Epidermal melanocyte (primary cell): Measurements from ENCODE around the gene ATXN2L.

Source experiments
- DNase-seq: peaks from one replicate; pipeline ENCODE4 v3.0.0; 2011; ENCODE audit warnings: low spot score; ENCODE audit not compliant: insufficient read length

ATXN2L gene

DNA sequence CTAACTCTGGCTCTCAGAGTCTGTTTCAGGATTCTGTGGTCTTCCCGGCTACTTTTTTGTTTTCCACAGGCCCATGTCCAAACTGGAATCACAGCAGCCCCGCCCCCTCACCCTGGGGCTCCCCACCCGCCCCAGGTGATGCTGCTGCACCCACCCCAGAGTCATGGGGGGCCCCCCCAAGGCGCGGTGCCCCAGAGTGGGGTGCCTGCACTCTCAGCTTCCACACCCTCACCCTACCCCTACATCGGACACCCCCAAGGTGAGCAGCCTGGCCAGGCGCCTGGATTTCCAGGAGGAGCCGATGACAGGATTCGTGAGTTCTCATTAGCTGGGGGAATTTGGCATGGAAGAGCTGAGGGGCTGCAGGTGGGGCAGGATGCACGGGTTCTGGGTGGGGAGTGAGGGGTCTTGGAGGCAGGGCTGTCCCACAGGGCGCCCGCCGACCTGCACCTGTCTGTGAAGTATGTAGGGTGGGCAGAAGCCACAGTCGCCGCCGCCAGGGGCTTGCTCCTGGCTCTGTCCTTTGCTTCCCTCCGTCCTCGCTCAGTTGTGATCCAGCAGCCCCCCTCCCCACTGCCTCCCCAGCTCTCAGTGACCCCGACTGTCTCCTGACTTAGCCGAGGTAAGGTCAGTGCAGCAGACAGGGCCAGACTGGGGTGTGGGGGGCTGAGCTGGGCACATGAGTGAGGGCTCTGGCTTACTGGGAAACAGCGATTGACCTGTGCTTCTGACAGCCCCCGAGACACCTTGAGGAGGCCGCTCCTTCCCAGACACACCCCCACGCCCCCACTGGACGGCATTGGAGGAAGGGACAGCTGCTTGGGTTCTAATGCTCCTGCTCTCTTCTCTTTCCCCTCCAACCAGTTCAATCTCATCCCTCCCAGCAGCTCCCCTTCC lies 13.3 kb downstream of the ATXN2L start:
- no peak for DNase-seq

DNA sequence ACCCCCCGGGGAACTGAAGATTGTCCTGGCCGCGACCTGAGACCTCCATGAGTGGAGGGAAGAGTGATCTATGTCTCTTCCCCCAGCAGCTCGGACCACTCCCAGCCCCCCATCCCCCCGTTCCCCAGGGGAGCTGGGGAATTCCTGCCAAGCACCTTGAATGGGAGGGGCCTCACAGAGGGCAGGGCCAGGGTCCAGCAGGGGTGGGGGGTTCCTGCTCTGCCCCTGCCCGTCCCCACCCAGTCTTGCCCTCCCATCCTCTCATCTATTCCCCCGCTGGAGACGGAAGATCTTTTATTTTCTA lies 13.9 kb downstream of the ATXN2L start:
- no peak for DNase-seq

DNA sequence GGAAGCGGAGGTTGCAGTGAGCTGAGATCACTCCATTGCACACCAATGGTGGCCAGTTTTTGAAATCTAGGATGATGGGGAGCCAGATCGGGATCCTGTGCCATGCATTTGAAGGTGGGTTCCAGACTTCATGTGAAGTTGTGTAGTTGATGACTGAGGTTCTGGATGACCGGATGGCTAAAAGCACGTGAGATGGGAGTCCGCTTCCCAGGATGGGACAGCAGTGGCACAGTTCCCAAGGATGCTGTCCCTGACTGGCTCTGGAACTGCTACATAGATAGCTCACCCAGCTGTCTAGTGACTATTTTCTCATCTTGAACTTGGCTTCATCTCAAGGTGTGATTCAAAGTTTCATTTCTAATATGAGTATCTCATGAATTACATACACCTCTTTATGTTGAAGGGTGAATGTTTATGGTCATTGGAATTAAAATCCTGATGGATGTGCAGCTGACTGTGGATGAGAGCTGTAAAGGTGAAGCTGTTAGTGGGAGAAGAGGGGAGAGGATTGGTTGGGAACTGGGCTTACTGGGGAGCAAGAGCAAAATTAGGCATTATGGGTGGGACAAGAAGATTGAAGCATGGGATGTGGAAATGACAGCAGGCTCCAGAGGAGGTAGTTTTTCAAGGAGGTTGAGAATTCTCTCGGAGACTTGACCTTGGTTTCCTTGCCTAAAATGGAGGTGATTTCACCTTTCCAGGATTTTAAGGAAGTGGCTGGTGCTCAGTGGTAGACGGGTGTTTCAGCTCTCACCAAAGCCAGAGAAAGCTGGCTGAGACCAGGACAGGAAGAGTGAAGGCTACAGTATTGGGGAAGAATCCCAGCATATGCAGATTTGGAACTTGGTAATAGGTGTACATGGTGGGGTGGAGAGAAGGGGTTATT lies 15.1 kb downstream of the ATXN2L start:
- no peak for DNase-seq

DNA sequence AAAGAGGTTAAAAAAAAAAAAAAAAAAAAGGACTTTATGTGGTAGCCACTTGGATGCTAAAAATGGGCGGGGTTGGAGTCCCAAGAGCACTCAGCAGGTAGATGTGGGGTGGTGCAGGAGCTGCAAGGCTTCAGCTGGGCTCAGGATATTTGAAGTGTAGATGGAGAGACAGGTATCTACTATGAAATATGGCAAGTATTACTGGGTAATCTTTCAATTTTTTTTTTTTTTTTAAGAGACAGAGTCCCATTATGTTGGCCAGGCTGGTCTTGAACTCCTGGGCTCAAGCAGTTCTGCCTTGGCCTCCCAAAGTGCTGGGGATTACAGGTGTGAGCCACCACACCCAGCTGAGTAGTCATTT lies 15.7 kb downstream of the ATXN2L start:
- no peak for DNase-seq

DNA sequence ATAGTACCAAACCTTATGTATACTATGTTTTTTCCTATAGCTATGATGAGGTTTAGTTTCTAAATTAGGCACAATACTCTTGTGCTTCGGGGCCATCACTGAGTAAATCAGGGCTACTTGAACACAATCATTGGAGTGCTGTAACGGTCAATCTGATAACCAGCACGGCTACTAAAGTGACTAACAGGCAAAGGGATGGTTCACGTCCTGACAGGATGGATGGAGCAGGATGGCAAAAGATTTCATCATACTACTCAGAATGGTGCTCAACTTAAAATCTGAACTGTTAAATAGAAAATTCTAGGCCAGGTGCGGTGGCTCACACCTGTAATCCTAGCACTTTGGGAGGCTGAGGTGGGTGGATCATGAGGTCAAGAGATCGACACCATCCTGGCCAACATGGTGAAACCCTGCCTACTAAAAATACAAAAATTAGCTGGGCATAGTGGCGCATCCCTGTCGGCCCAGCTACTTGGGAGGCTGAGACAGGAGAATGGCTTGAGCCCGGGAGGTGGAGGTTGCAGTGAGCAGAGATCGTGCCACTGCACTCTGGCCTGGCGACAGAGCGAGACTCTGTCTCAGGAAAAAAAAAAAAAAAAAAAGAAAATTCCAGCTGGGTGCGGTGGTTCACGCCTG lies 16.3 kb downstream of the ATXN2L start:
- no peak for DNase-seq

DNA sequence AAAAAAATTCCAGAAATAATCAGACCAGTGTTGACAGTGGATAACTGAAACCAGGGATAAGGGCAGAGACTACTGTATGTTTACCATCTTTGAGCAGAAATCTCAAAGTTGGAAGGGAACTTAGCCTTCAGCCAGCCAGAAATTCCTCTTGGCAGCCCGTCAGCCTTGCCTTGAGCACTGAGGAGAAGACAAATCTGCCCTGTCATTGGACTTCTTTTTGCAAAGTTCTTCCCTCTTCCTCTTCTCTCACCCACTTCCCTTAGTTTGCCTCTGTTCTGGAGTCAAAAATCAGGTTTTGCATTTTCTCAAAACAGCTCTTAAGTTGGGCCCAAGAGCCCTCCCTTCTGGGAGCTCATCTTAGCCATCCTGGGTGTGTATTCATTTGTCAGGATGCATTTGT lies 17.1 kb downstream of the ATXN2L start:
- DNase-seq, result no peak

DNA sequence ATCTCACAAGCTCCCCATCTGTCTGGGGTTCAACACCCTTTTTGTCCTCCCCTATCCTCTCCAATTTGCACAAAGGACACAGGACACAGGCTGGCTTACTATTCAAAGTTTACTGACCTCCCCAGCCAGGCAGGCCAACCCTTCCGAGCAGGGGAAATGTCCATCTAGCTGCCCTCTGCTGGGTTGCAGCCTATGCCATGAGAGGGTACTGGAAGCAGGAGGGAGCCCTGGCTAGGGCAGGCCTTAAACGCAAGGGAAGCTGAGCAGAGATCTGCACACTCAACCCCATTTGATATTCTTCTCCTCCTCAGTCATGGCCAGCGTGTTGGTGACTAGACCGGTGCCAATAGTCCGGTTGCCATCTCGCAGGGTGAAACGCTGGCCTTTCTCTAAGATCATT lies 19.9 kb downstream of the ATXN2L start:
- DNase-seq, result no peak

DNA sequence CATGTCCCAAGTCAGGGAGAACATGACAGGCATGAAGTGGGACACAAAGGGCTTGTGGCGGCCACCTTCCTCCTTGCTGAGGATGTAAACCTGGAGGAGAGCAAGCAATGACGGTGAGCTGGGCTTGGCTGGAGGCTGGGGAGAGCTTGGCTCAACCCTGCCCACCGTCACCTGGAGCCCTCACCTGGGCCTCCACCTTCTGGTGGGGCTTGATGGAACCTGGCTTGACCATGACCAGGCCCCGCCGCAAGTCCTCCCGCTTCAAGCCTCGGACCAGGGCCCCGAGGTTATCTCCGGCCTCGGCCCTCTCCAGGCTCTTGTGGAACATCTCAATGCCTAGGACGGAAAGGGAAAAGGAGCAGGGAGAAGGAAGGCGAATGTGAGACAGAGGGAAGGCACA lies 21.0 kb downstream of the ATXN2L start:
- no peak for DNase-seq

DNA sequence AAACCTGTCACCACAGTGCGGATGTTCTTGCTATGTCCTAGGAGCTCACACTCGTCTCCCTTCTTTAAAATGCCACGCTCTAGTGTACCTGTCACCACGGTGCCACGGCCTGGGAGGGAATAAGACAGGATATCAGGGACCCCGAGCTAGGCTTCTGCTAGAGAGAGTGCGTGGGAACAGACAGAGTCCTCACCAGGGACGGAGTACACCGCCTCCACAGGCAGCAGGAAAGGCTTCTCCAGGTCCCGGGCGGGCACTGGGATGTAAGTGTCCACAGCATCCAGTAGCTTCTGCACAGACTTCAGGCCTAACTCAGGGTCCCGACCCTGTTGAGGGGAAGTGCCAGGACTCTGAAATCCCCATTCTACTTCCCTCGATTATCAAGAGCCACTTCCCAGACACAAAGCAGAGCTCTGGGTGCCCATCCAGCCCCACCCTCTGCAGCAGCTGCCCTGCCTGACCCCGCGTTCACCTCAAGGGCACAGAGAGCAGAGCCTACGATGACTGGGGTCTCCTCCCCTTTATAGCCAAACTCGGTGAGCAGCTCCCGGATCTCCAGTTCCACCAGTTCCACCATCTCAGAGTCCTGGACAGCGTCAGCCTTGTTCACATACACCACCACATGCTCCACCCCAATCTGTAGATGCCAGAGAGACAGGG lies 21.6 kb downstream of the ATXN2L start:
- DNase-seq, result no peak

DNA sequence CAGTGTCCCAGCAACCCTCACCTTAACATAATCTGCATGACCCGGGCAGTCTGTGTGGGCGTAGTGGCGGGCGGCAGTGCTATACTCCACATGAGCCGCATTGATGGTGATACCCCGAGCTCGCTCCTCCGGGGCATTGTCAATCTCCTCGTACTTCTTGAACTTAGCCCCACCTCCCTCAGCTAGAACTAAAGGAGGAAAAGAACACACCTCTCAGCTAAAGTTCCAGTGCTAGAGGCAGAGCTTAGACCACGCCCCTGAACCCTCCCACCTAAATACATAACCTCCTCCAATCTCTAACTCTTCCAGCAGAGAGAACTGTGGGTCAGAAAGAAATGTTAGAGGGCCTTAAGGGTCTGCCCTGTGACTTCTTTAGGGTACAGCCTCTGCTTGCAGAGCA lies 22.5 kb downstream of the ATXN2L start:
- DNase-seq, result no peak

DNA sequence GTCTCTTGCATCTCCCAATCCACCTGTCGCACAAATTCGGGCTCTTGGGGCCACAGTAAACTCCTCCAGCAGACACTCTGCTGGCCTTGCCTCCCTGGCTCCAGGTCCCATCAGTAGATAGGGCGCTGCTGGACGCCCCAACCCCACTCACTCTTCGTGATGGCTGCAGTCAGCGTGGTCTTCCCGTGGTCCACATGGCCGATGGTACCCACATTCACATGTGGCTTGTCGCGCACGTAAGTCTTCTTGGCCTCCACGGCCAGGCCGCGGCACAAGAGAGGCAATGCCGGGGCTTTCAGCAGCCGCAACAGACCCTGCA lies 22.9 kb downstream of the ATXN2L start:
- DNase-seq, result no peak

DNA sequence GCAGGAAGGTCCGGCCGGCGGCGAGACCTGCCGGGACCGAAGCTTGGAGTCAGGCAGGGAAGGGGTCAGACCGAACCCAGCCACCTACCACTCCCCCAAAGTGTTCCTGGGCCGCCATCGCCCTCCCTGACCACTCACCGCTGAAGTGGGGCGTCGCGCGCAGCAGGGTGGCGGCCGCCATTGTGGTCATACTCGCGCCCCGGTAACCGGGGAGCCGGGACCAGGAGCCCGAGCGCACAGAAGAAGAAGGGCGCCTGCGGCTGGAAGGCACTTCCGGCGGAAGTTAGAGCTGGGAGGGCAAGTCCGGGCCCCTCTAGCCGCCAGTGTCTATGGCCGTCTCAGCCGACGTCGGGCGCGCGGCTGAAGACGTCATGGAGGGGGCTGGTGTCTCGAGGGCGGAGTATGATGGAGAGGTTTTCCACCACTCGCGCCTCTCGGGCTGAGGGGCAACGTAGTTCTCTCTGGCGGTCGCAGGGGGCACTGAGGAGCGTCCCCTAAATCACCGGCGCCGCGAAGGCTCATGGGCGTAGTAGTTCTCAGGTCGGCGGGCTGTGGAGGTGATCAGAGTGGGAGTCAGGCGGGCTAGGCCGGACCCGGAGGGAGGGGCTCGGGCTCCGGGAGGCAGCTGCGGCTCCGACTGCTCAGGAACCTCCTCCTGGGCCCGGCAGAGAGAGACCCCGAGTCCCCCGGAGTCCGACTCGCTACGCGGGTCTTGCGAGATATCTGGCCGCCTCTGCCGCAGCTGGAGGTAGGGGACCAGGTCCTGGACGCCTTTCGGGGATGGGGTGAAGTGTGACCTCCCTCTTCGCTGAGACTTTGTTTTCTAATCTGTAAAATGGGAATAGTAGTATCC lies 23.5 kb downstream of the ATXN2L start, which contains the start of gene TUFM:
TUFM (minus strand) TSS at position 269 of the 853 bp plus-strand sequence; CDS start at position 190, 79 bp downstream.
- peak; percentile 91 for DNase-seq

DNA sequence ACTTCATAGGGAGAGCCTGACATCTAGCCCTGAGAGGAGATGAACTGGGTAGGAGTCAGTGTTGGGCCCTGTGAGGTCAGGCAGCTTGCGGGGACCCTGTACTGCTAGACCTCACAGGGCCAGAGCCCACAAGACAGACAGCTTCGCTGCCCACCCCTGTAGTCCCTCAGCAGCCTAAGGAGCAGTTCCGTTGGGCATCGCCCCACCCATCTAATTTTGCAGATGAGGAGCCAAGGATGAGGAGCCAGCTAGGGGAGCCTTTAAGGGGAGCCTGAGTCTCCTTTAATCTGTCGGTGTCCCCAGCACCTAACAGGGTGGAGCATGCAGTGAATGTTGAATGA lies 24.1 kb downstream of the ATXN2L start:
- DNase-seq, result no peak

DNA sequence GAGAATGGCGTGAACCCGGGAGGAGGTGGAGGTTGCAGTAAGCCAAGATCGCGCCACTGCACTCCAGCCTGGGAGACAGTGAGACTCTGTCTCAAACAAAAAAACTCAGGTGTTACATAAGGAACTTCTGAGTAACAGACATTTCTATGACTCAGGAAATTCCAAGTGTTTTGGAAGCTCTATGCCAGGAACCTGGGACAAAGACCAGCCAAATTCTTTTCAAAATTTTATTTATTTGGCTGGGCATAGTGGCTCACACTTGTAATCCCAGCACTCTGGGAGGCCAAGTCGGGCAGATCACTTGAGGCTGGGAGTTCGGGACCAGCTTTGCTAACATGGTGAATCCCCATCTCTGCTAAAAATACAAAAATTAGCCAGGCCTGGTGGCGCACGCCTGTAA lies 35.6 kb downstream of the ATXN2L start:
- no peak for DNase-seq

DNA sequence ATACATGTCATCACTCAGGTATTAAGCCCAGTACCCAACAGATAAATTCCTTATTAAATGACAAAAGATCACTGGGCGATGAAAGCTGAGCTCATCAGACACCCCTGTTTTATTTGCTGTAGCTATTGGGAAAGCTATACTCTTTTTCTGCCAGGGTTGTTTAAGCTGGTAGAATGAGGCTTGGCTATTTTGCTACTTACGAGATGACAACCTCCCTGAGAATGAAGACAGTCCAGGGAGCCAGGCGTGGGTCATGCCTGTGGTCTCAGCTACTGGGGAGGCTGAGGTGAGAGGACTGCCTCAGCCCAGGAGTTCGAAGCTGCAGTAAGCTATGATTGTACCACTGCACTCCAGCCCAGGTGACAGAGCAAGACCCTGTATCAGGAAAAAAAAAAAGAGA lies 36.5 kb downstream of the ATXN2L start:
- no peak for DNase-seq

DNA sequence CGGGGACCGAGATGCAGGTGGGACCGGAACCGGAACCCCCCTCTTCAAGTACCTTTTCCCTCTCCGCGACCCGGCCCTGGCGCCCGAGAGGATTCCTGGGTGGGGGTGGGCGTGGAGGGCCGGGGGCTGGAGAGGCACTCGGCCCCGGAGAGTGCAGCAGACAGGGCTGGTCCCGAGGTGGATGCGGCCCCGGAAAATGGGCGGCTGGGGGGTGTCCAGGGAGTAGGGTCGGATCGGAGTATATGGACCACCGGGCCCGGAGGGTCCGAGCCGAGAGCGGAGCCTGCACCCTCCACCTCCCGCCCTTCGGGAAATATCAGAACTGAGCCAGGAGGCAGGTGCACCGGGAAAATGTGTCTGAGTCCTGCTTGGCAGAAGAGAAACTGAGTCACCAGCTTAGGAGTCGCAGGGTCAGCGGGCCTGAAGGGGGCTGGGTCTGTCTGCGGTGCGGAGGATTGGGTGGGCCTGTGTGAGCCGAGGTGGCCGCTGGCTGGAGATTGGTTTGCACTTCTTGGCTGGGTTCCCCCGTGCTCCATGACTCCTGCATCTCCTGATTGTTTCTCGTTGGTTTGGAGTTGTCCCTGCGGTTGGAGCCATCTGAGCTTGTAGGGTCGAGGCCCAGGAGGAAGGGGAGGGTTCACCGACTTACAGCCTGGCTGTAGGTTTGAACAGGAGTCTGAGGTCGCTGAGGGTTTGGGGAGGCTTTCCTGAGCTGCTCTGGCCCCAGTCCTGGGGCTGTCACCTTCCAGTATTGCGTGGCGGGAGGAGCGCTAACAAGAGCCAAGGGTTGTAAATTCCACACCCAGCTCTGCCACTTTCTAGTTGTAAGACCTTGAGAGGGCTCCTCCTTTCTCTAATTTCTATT lies 41.4 kb downstream of the ATXN2L start:
- DNase-seq, result no peak

DNA sequence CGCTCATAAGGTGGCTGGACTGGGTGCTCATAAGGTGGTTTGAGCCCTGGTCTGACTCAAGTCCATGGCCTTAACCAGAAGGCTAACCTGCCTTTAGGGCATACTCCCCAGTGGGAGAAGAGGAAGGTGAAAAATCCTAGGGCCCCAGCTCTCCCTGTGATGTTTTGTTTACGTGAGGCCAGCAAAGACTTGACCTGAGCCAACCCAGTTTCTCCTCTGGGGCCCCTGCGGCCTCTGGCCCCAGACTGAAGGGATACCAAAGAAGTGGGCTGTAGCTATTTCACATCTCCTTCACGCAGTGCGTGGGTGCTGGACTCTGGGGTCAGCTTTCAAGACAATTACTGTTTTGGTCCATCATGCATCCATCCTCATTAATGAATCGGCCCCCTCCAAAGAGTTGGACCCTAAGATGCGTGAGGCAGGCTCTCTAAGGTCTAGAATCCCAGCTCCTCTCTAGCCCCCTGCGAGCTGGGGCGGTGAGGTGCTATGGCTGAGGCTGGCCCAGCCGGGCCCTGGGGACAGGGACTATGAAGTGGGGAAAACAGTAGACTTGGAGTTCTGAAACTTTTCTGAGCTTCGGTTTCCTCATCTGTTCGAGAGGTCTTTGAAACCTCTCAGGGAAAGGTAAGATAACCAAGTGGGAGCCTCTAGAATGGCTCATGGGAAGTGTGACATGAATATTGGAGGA lies 42.3 kb downstream of the ATXN2L start:
- no peak for DNase-seq

DNA sequence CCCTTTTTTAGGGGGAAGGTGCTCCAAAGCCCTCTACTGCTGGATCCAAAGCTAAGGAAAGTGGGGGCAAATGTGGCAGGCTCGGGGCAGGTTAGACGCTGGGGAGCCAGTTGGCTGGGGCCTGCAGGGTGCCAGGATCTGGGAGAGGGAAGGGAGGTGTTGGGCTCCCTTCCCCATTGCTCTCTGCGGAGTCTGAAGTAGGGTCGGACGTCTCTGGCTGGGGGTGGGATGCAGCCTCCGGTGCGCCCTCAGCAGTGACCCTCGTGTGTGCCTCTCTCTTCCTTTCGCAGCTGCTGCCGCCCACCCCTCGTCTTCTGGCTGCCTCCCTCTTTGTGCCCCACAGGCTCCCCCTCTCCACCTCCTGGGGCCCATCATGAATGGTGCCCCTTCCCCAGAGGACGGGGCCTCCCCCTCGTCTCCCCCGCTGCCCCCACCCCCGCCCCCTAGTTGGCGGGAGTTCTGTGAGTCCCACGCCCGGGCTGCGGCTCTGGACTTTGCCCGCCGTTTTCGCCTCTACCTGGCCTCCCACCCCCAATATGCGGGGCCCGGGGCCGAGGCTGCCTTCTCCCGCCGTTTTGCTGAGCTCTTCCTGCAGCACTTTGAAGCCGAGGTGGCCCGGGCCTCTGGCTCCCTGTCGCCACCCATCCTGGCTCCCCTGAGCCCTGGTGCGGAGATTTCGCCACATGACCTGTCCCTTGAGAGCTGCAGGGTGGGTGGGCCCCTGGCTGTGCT lies 43.1 kb downstream of the ATXN2L start:
- no peak for DNase-seq

DNA sequence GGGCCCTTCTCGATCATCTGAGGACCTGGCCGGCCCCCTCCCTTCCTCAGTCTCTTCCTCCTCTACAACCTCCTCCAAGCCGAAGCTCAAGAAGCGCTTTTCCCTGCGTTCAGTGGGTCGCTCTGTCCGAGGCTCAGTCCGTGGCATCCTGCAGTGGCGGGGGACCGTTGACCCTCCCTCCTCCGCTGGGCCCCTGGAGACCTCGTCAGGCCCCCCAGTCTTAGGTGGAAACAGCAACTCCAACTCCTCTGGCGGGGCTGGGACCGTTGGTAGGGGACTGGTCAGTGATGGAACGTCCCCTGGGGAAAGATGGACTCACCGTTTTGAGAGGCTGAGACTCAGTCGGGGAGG lies 43.6 kb downstream of the ATXN2L start:
- no peak for DNase-seq
